Stimulated activated CD4-positive, alpha-beta T cell treated with anti-CD3 and anti-CD28 coated beads, Interleukin-2, amount 100 ng/mL, for 24 hours (primary cell): ENCODE data around the gene TUBB2B.
"Not testable (repeated sequence)": the region's sequence is repeated elsewhere in the genome, so short reads cannot be mapped to it uniquely, and the experiment has no call there.

Experiments
- DNase-seq, 2 donors: peaks; one replicate each; pipeline ENCODE4 v3.0.0-alpha.2; 2020

TUBB2B gene

GRCh38 chr6:3183066-3183465 is 44.4 kb downstream of the TUBB2B start:
- DNase-seq = no peak

GRCh38 chr6:3181105-3181504 is 46.3 kb downstream of the TUBB2B start:
- no peak for DNase-seq

GRCh38 chr6:3179945-3180344 is 47.5 kb downstream of the TUBB2B start:
- not testable (repeated sequence) for DNase-seq

GRCh38 chr6:3178666-3179065 is 48.8 kb downstream of the TUBB2B start:
- DNase-seq = not testable (repeated sequence)

GRCh38 chr6:3176562-3177355 is 50.7 kb downstream of the TUBB2B start:
- DNase-seq = peak; percentile 33 to 45

- no peak for DNase-seq
These were observed 51.6 kb downstream of the TUBB2B start for GRCh38 chr6:3175715-3176402.
